GM13977 (cell line): ENCODE measurements around the gene INHA.

Experiments
- DNase-seq: peaks from one replicate; pipeline ENCODE4 v3.0.0; 2012; ENCODE audit warnings: low spot score
- CTCF ChIP-seq: IDR thresholded peaks from 2 replicates; pipeline ENCODE4 v1.5.1; 2012; ENCODE audit warnings: mild to moderate bottlenecking, control low read depth; ENCODE audit not compliant: insufficient read depth; ENCODE audit errors: extremely low read depth, missing control alignments
- in situ Hi-C: fragments of 300-500 bp; cut with MboI; formaldehyde crosslinking; loops from one replicate; pipeline ENCODE4 v1.12.0; 2022; ENCODE audit warnings: low sequenced_read_pairs, low pct_unique_long_range_greater_than_20kb, mixed read lengths, inconsistent platforms; ENCODE audit not compliant: unreplicated experiment

Gene INHA

GRCh38 chr2:219621935-219622334, 49.8 kb downstream of the INHA start:
- in situ Hi-C loops = no loop called here
- DNase-seq = no peak
- TF ChIP-seq CTCF = no peak

GRCh38 chr2:219622472-219622871, 50.4 kb downstream of the INHA start:
- in situ Hi-C loops = no loop called here
- no peak for TF ChIP-seq CTCF
- DNase-seq = no peak

GRCh38 chr2:219624565-219624964, 52.5 kb downstream of the INHA start:
- no peak for TF ChIP-seq CTCF
- DNase-seq = no peak
- in situ Hi-C loops = no loop called here

- TF ChIP-seq CTCF = no peak
- no peak for DNase-seq
- in situ Hi-C loops = no loop called here
Observed at GRCh38 chr2:219625179-219625578, 53.1 kb downstream of the INHA start.
